Activated CD8-positive, alpha-beta T cell treated with anti-CD3 and anti-CD28 coated beads for 36 hours (primary cell): Measurements from ENCODE around the gene LRP2BP. TPM values are rescaled to one million over a fixed set of nuclear protein-coding genes. Genes with fewer than 3 reads are reported as not detected.

ENCODE experiments used
- ATAC-seq: fragments of 200-7000 bp; cut with Tn5 transposase; one replicate; pipeline ENCODE4 v1.10.0; 2021; ENCODE audit warnings: mild to moderate bottlenecking, moderate library complexity
- CTCF ChIA-PET: fragments of 350-600 bp; sonication (Branson Sonifier 250); formaldehyde crosslinking; loops from one replicate; lab custom pipeline; 2021; ENCODE audit warnings: antibody characterized with exemption; lab: Charles Lee
- POLR2A ChIA-PET: fragments of 350-600 bp; sonication (Branson Sonifier 250); formaldehyde crosslinking; loops from one replicate; lab custom pipeline; 2021; ENCODE audit warnings: antibody characterized with exemption; lab: Charles Lee
- DNase-seq: peaks from one replicate; pipeline ENCODE4 v3.0.0-alpha.2; 2020
- H3K27ac Mint-ChIP-seq: one replicate; pipeline ENCODE4 v1.8.0; 2021; ENCODE audit warnings: mild to moderate bottlenecking, mixed read lengths
- H3K27me3 Mint-ChIP-seq: one replicate; pipeline ENCODE4 v1.8.0; 2021; ENCODE audit warnings: mixed read lengths
- H3K36me3 Mint-ChIP-seq: one replicate; pipeline ENCODE4 v1.8.0; 2021; ENCODE audit warnings: low read depth, mixed read lengths
- H3K4me1 Mint-ChIP-seq: one replicate; pipeline ENCODE4 v1.8.0; 2021; ENCODE audit warnings: low read depth, mixed read lengths
- H3K4me3 Mint-ChIP-seq: one replicate; pipeline ENCODE4 v1.8.0; 2021; ENCODE audit warnings: mild to moderate bottlenecking, moderate library complexity, mixed read lengths
- H3K9me3 Mint-ChIP-seq: one replicate; pipeline ENCODE4 v1.8.0; 2021; ENCODE audit warnings: mixed read lengths
- CTCF ChIP-seq: fragments of 200-600 bp; IDR thresholded peaks from one replicate; pipeline ENCODE4 v1.8.0; 2022; ENCODE audit warnings: antibody characterized with exemption, mild to moderate bottlenecking
- intact Hi-C: fragments of 100-400 bp; cut with micrococcal nuclease; formaldehyde crosslinking; loops from one replicate; pipeline ENCODE4 v1.10.0; 2022
- total RNA-seq, 2 experiments: library from RNA; stranded (reverse); gene quantifications; one replicate each; pipeline ENCODE4 v1.2.3, GENCODE V29; 2021

LRP2BP gene
- total RNA-seq, 2 experiments from 2014 or later = 1.1 to 1.2 TPM

GRCh38 chr4:185382754-185383153 lies 13.0 kb downstream of the LRP2BP start:
- peaks cover 9% of the 10 kb centered on the region for H3K4me1 Mint-ChIP-seq
- no peak overlapping the region for H3K4me3 Mint-ChIP-seq
- peaks cover 7% of the 10 kb centered on the region for H3K9me3 Mint-ChIP-seq
- TF ChIP-seq CTCF = no peak
- DNase-seq (no peak), ATAC-seq (no peak)
- intact Hi-C loops = no loop called here
- POLR2A ChIA-PET = no interaction called here
- H3K27ac Mint-ChIP-seq = no peak overlapping the region
- H3K27me3 Mint-ChIP-seq = peaks cover 16% of the 10 kb centered on the region
- CTCF ChIA-PET = no interaction called here
- H3K36me3 Mint-ChIP-seq = peaks cover 7% of the 10 kb centered on the region

GRCh38 chr4:185381288-185382196 lies 14.2 kb downstream of the LRP2BP start:
- no peak for TF ChIP-seq CTCF
- CTCF ChIA-PET = interaction anchor here (1.1 kb wide), 1 partner anchor 10 kb away, joined by 3 read pairs; no protein-coding TSS in a partner anchor
- no peak for ATAC-seq
- Mint-ChIP-seq H3K4me3 (no peak overlapping the region), H3K36me3 (peaks cover 7% of the 10 kb centered on the region), H3K27me3 (peaks cover 16% of the 10 kb centered on the region), H3K27ac (no peak overlapping the region), H3K9me3 (peaks cover 7% of the 10 kb centered on the region), H3K4me1 (peaks cover 9% of the 10 kb centered on the region)
- DNase-seq = no peak
- POLR2A ChIA-PET = interaction anchor here (0.6 kb wide), 1 partner anchor 17 kb away, joined by 3 read pairs; no protein-coding TSS in a partner anchor
- intact Hi-C loops = no loop called here

GRCh38 chr4:185380320-185380719 lies 15.4 kb downstream of the LRP2BP start:
- intact Hi-C loops = no loop called here
- POLR2A ChIA-PET = no interaction called here

GRCh38 chr4:185379326-185380295 lies 16.1 kb downstream of the LRP2BP start:
- POLR2A ChIA-PET = no interaction called here
- H3K9me3 Mint-ChIP-seq = peaks cover 7% of the 10 kb centered on the region
- H3K36me3 Mint-ChIP-seq = peaks cover 9% of the 10 kb centered on the region
- no peak for TF ChIP-seq CTCF
- no peak for ATAC-seq
- no peak for DNase-seq
- CTCF ChIA-PET = interaction anchor here (0.6 kb wide), 1 partner anchor 13 kb away, joined by 3 read pairs; no protein-coding TSS in a partner anchor
- peaks cover 2% of the 10 kb centered on the region for H3K4me1 Mint-ChIP-seq
- no peak overlapping the region for H3K27ac Mint-ChIP-seq
- peaks cover 7% of the 10 kb centered on the region for H3K27me3 Mint-ChIP-seq
- no peak overlapping the region for H3K4me3 Mint-ChIP-seq
- intact Hi-C loops = no loop called here

More at GRCh38 chr4:185380320-185380719, 15.4 kb downstream of the LRP2BP start:
- CTCF ChIA-PET = no interaction called here
- Mint-ChIP-seq H3K27ac (no peak overlapping the region), H3K27me3 (peaks cover 14% of the 10 kb centered on the region), H3K9me3 (peaks cover 7% of the 10 kb centered on the region), H3K4me1 (peaks cover 9% of the 10 kb centered on the region), H3K4me3 (no peak overlapping the region), H3K36me3 (peaks cover 7% of the 10 kb centered on the region)
- TF ChIP-seq CTCF = no peak
- ATAC-seq (no peak), DNase-seq (no peak)
